NCI-H345 treated with DMSO at 0.1 percent for 48 hours (cell line): ENCODE data around the gene OR6N1.

Source experiments
- DNase-seq: peaks from one replicate; lab custom pipeline; 2025; ENCODE audit not compliant: unreplicated experiment; lab: John Stamatoyannopoulos, UW

OR6N1 gene, protein sequence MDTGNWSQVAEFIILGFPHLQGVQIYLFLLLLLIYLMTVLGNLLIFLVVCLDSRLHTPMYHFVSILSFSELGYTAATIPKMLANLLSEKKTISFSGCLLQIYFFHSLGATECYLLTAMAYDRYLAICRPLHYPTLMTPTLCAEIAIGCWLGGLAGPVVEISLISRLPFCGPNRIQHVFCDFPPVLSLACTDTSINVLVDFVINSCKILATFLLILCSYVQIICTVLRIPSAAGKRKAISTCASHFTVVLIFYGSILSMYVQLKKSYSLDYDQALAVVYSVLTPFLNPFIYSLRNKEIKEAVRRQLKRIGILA

DNA sequence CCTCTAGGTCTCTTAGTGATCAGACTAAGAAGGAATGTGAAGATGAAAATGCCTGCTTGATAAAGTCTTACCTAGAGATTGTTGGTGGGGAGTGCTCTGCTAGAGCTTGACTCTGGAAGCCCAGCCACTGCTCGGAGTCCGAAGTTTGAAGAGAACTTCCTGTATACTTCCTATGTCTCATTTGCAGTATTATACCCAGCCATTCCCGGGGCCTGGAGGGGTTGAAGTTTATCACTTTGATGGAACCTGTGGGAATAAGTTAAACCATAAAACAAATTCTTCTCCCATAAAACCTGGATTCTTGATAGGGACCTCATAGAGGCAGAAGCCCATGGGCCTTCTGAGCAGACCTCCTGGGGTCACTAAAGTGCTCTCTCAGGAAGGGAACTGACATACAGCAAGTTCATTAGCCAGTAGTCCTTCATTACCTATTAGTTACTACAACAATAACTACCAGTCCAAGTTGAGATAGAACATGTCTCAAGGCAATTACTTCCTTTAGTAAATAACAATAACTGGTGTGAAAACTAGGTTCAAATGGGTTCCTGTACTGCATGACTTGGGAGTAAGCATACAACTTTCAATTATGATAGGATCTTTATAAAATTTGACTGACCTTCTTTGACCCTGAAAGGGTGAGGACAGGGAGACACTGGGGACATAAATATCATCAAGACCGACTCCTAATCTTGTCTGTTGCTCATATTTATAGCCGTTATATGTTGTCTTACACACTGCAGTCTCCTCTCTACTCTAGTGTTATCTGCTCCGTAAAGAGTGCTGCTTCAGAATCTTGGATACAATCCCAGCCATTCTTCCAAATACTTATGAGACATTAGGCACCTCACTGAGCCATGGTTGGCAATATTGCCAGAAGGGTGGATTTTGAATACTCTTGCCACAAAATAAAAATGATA lies at the start of gene OR6N1:
TSS of gene OR6N1 (minus strand) at position 246 of the 917 bp plus-strand sequence. CDS start 5,513 bp downstream, outside the sequence.
- DNase-seq, result no peak

DNA sequence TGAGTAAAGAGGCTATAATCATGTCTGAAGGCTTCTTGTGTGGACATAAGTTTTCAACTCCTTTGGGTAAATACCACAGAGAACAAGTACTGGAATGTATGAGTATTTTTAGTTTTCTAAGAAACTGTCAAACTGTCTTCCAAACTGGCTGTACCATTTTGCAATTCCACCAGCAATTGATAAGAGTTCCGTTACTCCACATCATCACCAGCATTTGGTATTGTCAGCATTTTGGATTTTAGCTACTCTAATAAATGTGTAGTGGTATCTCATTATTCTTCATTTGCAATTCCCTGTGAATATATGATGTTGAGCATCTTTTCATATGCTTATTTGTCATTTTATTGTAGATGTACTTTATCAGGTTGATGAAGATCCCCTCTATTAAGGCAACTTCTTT lies 49.7 kb upstream of the OR6N1 start:
- no peak for DNase-seq

DNA sequence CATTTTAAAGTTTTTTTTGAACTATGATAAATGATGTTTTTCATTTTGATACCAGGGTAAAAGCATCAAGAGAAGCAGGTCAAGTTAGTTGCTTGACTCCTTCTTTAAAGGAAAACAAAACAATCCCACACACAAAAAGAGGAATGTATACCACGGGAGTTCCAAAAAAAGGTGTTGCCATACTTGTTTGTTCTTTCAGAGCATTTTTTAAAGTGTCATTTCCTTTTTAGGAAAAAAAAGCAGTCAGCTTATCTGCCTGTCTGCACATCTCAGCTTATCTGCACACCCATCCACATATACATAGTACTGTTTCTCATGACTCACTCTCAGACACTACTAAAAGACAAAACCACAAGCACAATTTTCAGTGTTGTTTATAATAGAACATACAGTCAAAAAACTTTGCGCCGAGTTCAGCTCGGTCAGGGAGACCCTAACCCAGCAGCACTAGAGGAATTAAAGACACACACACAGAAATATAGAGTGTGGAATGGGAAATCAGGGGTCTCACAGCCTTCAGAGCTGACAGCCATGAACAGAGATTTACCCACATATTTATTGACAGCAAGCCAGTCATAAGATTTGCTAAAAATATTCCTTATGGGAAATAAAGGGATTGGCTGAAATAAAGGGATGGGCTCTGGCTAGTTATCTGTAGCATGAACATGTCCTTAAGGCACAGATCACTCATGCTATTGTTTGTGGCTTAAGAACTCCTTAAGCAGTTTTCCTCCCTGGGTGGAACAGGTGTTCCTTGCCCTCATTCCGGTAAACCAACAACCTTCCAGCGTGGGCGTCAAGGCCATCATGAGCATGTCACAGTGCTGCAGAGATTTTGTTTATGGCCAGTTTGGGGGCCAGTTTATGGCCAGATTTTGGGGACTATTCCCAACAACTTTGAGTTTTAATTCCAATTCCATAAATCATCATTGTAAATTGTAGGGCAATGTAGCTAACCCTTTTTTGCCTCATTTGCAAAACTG lies 47.8 kb upstream of the OR6N1 start:
- no peak for DNase-seq

DNA sequence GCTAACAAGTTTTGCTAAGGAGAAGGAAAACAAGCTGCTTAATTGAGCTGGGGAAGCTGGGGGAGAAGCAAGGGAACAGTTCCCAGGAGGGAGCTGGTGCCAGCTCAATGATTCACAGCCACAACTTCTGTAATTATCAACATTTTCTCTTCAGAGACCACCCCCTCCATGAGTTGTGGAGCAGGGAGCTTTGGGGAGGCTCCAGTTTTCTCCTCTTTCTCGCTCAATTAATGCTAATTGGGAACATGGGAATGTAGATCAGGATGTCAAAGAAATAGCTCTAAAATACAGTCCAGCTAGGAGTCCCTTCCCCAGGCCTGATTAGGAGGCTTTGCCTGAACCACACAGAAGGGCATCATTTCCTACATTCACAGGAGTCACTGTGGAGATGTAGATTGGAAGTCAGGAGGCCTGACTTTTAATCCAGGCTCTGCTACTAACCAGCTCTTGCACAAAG lies 47.0 kb upstream of the OR6N1 start:
- no peak for DNase-seq

DNA sequence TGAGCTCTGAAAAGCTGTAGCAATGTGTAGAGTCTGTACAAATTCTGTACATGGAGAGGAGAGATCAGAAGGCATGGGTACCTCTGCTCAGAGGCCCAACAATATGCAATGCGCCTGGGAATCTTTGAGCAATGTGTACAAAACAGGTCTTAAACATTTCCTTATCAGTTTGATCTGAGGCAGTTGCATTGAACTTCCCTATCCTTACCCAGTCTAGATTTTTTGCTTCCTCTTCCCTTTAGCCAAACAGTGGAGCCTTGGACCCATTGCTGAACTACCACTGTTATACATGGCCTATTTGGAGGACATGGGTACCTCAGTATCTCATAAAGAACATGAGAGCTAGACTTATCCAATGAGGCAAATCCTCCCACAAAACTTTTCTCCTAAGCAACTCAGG lies 46.6 kb upstream of the OR6N1 start:
- DNase-seq, result no peak

DNA sequence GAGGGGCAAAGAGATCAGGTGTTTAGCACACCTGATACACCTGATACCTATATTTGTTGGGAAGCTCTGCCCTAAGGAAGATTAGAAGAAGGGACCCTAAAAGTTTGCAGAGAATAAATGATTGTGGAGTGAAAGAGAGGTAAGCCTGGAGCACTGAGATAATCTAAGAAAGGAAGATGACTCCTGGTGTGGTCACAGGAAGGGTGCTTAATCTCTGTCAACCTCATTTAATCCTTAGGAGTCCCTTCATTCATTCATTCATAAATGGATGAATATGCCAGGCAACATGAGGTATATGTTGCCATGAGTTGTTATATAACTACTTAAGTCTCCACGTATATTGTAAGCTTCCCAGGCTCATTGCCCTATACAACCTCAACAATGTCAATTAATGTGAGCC lies 43.0 kb upstream of the OR6N1 start:
- DNase-seq, result no peak

DNA sequence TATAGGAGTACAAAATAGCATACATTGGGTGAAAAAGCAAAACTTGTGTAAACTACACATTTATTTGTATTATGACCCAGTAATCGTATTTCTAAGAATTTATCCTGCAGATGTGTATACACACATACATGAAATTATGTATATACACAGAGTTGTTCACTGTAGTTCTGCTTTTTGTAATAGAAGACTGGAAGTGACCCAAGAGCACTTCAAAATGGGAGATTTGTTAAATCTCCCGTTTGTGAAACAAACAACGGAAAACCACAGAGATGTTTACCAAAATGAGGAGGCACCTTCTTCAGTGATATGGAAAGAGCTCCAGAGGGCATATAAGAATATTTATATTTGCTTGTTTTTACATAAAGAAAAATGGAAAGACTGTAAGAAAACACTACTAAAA lies 41.2 kb upstream of the OR6N1 start:
- no peak for DNase-seq

DNA sequence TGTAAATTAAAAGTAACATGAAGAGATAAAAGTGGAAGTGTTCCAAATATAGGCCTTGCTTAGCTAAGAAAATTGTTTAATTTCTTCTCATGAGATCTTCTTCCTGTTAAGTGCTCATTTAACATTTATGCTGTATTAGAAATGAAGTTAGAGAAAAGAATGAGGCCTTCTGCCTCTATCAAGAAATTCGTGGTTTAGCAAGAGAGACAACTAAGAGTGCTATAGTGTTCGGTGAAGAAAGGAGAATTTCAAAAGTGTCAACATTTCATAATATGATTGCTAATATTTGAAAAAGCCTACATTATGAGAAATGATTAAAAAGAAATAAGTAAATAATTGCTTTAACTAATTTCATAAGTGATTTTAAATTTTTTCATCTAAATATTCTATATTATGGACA lies 40.3 kb upstream of the OR6N1 start:
- DNase-seq, result no peak

DNA sequence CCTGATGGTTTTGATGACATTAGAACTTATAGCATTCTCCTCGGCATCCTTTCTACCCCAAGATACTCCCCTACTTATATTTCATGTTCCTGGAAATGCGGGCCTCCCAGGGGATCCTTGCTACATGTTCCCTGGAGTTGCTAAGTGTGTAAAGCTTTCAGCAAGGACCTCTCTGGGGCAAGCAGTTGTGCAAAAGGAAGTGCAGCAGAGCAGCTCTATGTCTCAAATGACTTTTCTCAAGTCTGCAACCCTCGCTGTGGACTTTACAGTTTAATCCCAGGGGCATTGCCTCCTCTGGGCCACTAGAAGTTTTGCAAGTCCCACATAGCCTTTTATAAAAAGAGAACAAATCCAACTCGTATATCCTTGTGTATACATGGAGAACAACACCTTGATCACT lies 38.3 kb upstream of the OR6N1 start:
- DNase-seq, result no peak

DNA sequence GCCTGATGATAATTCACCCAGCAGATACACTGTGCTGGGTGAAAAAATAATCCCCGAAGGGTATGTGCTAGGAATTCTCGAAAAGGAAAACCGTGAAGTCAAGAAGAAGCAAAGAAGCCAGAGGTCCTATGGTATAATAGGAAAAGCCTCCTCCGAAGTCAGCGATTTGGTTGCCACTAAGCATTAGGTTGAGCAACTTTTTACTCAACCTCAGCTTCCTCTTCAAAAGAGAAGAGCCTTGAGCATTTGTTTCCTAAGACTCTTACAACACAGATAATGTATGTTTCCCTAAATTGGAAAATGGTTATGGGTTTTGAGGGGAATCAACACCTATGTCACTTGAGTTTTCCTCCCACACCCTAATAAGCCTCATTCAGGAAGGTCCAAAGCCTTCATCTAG lies 37.9 kb upstream of the OR6N1 start:
- no peak for DNase-seq

DNA sequence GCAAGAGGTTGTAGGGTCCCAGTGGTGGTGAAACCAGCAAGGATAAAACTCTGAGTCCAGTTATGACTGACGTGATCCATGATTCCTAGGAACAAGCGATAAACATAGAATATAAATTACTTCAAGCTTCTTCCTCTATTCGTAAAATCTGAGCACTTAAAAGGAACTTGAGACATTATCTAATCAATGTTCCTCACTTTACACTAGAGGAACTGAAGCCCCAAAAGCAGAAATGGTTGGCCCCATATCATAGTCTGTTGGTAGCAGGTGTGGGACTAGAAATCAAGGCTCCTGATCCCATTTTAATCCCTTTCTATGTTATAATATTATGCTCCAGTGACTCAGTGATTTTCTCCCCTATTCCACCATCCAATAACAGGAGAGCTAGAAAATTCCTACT lies 37.3 kb upstream of the OR6N1 start:
- no peak for DNase-seq

DNA sequence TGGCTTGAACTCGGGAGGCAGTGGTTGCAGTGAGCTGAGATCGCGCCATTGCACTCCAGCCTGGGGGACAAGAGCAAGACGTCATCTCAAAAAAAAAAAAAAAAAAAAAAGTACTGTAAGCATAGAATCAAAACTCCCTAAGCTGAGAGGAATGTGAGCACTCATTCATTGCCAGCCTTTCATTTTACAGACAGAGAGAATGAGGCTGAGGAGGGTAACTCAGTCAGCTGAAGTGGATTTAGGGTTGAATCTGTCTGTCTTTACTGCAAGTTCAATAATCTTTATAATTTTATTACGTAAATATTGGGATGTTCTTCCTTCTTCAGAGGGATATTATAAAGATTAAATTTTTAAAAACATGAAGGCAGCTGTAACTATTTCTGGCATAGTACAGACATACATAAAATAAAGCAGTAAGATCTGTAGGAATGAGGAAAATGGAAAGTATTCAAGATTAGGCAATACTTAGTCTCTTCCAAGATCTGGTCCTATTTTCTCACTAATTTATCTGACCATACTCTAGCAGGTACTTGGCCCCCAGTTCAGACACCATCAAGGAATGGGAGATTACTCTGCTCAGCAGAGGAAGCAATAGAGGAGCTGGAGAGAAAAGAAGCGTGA lies 35.0 kb upstream of the OR6N1 start:
- DNase-seq, result no peak

DNA sequence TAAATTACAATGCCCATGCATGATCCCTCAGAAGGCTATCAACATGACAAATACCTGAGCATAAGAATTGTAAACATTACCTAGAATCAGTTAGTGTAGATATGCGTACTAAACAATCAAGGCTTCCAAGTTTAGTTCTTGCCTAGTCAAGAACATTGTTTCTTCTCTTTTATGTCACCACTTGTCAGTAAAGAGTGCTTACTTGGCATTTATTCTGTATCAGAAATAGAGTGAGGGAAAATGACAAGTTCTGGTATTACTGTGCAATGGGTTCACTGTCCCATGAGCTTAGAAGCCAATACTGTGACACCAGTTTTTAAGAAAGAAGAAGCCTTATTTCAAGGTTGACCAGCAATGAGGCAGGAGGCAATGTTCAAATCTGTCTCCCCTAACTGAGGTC lies 31.7 kb upstream of the OR6N1 start:
- no peak for DNase-seq

DNA sequence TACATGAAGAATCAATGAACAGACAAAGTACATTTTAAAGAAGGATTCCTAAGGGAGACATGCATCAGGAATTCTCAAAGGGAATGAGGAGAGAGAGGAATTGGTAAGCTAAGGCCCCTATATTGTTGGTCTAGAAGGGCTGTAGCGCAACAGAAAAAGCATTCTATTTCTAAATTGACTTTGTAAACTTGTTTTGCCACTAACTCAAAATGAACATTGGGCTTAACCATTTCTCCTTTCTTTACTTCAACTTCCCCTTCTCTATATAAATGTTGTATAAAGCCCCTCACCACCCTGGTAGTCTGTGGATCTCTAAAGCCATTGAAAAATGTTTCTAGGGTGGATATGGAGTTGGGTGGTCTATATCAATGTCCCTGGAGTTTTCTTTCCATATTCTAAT lies 29.4 kb upstream of the OR6N1 start:
- no peak for DNase-seq

DNA sequence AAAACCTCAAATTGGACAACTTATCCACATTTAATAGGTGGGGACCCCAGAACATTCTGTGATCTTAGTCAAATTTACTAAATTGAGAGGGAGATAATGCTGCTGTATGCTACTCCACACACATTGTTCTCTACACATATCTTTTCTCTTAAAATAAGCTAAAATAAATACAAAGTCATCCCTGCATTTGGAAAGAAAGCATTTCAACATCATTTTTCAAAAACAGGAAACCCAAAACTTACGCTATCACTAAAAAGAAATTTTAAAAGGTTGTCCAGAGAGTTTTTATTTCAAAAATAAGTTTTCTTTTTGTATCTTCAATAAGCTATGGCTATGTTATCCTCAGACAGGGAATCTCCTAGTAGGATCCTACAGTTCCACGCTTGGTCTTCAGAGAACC lies 28.5 kb upstream of the OR6N1 start:
- DNase-seq, result no peak

DNA sequence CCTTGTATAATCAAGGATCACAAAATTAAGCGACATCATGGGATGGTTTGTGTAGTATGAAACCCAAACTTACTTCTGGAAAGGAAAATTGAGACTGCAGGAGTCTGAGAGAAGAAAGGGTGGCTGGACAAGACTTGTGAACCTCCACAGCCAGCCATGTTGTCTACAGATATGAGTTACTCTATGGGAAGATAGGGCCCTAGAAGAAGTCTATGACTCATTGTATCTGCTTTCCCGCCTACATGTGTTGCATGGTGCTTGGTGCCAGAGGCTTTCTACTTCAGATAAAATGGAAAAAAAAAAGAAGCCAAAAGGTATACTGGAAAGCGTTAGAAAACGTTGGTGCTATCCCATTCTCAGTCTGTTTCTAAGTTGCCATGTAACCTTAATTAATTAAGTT lies 27.7 kb upstream of the OR6N1 start:
- no peak for DNase-seq

DNA sequence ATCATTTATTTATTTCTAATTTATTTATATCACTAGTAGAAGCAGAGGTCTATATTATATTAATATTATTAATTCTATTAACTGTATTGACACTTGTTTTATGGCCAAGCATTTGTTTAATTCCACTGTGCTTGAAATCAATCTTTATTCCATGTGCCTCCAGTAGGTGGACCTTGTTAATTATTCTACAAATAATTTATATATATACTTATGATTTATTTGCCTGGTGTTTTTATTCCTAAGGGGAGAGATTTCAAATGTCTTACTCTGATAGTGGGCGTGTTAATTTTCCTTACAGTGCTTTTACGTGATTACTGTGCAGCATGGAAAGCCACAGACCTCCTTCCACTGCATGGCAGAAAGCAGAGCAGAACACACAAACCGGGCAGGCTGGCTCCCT lies 26.5 kb upstream of the OR6N1 start:
- DNase-seq, result no peak

DNA sequence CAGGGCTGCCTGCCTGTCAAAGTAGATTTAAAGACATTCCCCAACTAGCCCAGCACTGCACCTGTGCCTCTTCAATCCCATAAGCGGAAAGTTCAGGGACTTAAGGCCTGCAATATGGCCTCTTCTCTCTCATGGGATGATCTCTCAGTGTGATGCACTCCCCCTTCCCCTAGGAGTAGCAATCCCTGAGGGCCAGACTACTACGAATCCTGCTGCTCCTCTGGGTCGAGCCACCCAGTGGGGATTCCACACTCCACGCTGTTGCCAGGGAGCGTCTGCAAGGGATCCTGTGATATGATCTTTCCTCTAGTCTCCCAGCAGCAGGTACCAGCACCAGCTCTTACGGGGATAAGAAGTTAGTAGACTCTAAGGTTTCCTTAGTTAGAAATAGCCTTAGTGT lies 22.3 kb upstream of the OR6N1 start:
- no peak for DNase-seq

DNA sequence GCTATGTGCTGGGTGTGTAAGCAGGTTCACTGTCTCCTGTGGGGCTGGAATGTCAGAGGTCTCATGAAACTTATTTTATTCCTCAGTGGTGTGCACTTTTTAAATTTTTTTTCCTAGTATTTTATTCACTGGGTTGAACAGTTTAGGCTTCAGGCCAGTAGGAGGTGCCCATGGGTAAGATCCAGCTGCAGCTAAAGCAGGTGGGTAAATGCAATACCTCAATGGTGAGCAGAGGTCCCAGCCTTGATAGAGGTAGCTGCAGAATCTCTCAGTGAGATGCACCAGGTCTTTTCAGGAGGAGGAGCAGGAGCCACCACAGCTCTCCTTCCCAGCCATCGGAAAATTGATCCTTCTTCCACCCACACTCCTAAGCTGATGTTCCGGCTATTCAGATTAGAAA lies 21.6 kb upstream of the OR6N1 start:
- no peak for DNase-seq

DNA sequence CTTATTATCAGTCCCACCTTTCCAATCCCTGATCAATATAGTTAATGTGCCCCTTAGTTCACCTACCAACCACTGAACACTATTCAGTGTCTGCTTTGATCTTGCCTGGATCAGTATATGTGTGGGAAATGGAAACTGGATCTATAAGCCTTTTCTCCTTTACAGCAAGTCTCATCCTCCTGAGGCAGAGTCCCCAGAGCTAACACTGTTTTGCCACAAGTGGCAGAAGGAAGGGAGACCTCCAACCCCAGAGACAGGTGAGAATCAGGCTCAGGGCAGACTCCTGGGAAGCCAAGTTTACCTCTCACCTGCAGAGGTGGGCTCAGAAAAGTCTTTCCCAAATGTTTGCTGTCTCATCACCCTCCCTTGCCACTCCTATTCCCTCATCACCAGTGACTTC lies 9.1 kb upstream of the OR6N1 start, which contains the start of gene OR6N2:
TSS of gene OR6N2 (minus strand) at position 101 of the 400 bp plus-strand sequence. CDS start 3,569 bp downstream, outside the sequence.
- no peak for DNase-seq

DNA sequence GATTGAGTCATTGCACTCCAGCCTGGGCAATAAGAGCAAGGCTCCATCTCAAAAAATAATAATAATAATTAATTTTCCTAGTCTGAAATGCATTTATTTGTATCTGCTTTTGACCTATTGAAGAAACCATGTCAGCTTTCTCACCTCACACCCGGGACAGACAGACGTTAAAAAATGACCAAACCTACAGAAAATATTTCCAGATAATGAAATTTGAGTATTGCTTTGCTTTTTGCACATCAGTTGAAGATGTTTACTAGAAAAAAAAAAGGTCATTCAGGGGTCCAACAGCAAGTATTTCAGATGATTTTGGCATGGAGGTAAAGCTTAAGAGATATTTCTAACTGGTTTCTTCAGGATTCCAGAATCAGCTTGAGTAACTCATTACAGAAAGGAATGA lies 17.6 kb downstream of the OR6N1 start, which contains the start of gene OR6K6:
TSS of gene OR6K6 (plus strand) at position 301 of the 400 bp plus-strand sequence. CDS start 168 bp downstream, outside the sequence.
- DNase-seq, result no peak
